HepG2 (cell line): ENCODE measurements around the gene PRRC2A. TPM values are rescaled to one million over a fixed set of nuclear protein-coding genes. Genes with fewer than 3 reads are reported as not detected.
A peak's percentile ranks its signal among the peaks of the same experiment; 100 is the strongest.

Source experiments
- ARNT ChIP-seq: fragments of 450-650 bp; IDR thresholded peaks from 2 replicates; pipeline ENCODE4 v1.6.1; 2017
- HOMEZ ChIP-seq: IDR thresholded peaks from 2 replicates; pipeline ENCODE4 v1.6.1; 2016; ENCODE audit warnings: low read depth
- KLF11 ChIP-seq: IDR thresholded peaks from 2 replicates; pipeline ENCODE4 v1.6.1; 2016; ENCODE audit warnings: missing compliant biosample characterization
- NCOA2 ChIP-seq: sonication (generic); formaldehyde crosslinking; IDR thresholded peaks from 2 replicates; pipeline ENCODE4 v1.8.0; 2022; ENCODE audit warnings: inconsistent platforms
- WIZ ChIP-seq: sonication (generic); formaldehyde crosslinking; IDR thresholded peaks from 2 replicates; pipeline ENCODE4 v1.5.1; 2020; ENCODE audit warnings: mild to moderate bottlenecking, missing genetic modification reagents
- ZNF142 ChIP-seq: sonication (generic); formaldehyde crosslinking; IDR thresholded peaks from 2 replicates; pipeline ENCODE4 v1.4.0; 2020; ENCODE audit warnings: missing genetic modification reagents
- ZNF235 ChIP-seq: sonication (generic); formaldehyde crosslinking; IDR thresholded peaks from 2 replicates; pipeline ENCODE4 v1.8.1; 2023; ENCODE audit warnings: mild to moderate bottlenecking, missing genetic modification reagents, borderline replicate concordance
- ZNF329 ChIP-seq: sonication (generic); formaldehyde crosslinking; IDR thresholded peaks from 2 replicates; pipeline ENCODE4 v1.9.0; 2021; ENCODE audit warnings: low read depth, mild to moderate bottlenecking, missing genetic modification reagents
- ZNF776 ChIP-seq: sonication (generic); formaldehyde crosslinking; IDR thresholded peaks from 2 replicates; pipeline ENCODE4 v1.4.0; 2020; ENCODE audit warnings: mild to moderate bottlenecking, missing genetic modification reagents
- polyA plus RNA-seq, 8 experiments: library from polyadenylated mRNA; depleted of rRNA in 3 of 8; stranded (reverse) in 7 of 8; unstranded in 1 of 8; fragments of >200 nt; fragmentation: Illumina TruSeq in 4 of 8; extraction: Trizol in 4 of 8; gene quantifications; 2 replicates each; pipeline versions ENCODE4 v1.2.1 to v1.2.3, GENCODE V29; 2011 to 2016; ENCODE audit warnings: low read depth in 4 of 8, missing spikeins in 1 of 8, mixed read lengths in 1 of 8; ENCODE audit not compliant: insufficient read depth in 1 of 8
- total RNA-seq, 5 experiments: library from RNA; depleted of rRNA; stranded (reverse); fragments of >200 nt; fragmentation: Illumina TruSeq; extraction: Trizol; gene quantifications; 2 replicates each; pipeline ENCODE4 v1.2.3, GENCODE V29; 2016; ENCODE audit warnings: low read depth in 1 of 5
- TF ChIP-seq, protein P1 (sequence below): sonication (generic); formaldehyde crosslinking; IDR thresholded peaks from 2 replicates; pipeline ENCODE4 v1.5.0; 2020; ENCODE audit warnings: mild to moderate bottlenecking, missing genetic modification reagents
- TF ChIP-seq, protein P2 (sequence below): fragments of 450-650 bp; IDR thresholded peaks from 2 replicates; pipeline ENCODE4 v1.6.1; 2016
- TF ChIP-seq, protein P3 (sequence below), 2 experiments: sonication (generic) in 1 of 2; formaldehyde crosslinking in 1 of 2; IDR thresholded peaks; 2 replicates each; pipeline versions ENCODE4 v1.4.0 to v1.6.1; 2016 to 2020; ENCODE audit warnings: borderline replicate concordance in 1 of 2, low read depth in 1 of 2, mild to moderate bottlenecking in 1 of 2, missing genetic modification reagents in 1 of 2

Gene PRRC2A
- total and polyA plus RNA-seq, 2 of the 13 experiments (the other 11 are each of a cell fraction or from before 2014, with no cell fraction given): 38.9 to 47.4 TPM

- TF ChIP-seq, protein P1, sequence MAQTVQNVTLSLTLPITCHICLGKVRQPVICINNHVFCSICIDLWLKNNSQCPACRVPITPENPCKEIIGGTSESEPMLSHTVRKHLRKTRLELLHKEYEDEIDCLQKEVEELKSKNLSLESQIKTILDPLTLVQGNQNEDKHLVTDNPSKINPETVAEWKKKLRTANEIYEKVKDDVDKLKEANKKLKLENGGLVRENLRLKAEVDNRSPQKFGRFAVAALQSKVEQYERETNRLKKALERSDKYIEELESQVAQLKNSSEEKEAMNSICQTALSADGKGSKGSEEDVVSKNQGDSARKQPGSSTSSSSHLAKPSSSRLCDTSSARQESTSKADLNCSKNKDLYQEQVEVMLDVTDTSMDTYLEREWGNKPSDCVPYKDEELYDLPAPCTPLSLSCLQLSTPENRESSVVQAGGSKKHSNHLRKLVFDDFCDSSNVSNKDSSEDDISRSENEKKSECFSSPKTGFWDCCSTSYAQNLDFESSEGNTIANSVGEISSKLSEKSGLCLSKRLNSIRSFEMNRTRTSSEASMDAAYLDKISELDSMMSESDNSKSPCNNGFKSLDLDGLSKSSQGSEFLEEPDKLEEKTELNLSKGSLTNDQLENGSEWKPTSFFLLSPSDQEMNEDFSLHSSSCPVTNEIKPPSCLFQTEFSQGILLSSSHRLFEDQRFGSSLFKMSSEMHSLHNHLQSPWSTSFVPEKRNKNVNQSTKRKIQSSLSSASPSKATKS: 0 out of 2 replicates have a peak, but pooled peaks have one; percentile 52
- TF ChIP-seq, protein P2, sequence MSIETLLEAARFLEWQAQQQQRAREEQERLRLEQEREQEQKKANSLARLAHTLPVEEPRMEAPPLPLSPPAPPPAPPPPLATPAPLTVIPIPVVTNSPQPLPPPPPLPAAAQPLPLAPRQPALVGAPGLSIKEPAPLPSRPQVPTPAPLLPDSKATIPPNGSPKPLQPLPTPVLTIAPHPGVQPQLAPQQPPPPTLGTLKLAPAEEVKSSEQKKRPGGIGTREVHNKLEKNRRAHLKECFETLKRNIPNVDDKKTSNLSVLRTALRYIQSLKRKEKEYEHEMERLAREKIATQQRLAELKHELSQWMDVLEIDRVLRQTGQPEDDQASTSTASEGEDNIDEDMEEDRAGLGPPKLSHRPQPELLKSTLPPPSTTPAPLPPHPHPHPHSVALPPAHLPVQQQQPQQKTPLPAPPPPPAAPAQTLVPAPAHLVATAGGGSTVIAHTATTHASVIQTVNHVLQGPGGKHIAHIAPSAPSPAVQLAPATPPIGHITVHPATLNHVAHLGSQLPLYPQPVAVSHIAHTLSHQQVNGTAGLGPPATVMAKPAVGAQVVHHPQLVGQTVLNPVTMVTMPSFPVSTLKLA: peak; percentile 60
- no peak; the same call in 1 of the 2 replicates for TF ChIP-seq ZNF776
- no peak for TF ChIP-seq ARNT
- TF ChIP-seq NCOA2 (CRISPR knock-in tag): peak; percentile 34; the same call in 1 of the 2 replicates
- TF ChIP-seq, protein P3, sequence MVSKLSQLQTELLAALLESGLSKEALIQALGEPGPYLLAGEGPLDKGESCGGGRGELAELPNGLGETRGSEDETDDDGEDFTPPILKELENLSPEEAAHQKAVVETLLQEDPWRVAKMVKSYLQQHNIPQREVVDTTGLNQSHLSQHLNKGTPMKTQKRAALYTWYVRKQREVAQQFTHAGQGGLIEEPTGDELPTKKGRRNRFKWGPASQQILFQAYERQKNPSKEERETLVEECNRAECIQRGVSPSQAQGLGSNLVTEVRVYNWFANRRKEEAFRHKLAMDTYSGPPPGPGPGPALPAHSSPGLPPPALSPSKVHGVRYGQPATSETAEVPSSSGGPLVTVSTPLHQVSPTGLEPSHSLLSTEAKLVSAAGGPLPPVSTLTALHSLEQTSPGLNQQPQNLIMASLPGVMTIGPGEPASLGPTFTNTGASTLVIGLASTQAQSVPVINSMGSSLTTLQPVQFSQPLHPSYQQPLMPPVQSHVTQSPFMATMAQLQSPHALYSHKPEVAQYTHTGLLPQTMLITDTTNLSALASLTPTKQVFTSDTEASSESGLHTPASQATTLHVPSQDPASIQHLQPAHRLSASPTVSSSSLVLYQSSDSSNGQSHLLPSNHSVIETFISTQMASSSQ (IDR thresholded peaks at IDR 0.05; ENCODE audit: low read depth): peak; percentile 37
- TF ChIP-seq, protein P3 (CRISPR knock-in tag; IDR thresholded peaks at IDR 0.05; ENCODE audit: borderline replicate concordance): peak; percentile 70
- TF ChIP-seq HOMEZ: peak; percentile 78; the same call in 1 of the 2 replicates
- TF ChIP-seq KLF11: peak; percentile 89
- TF ChIP-seq WIZ: peak; percentile 94
- TF ChIP-seq ZNF235 (CRISPR knock-in tag): peak; percentile 26
- TF ChIP-seq ZNF142 (CRISPR knock-in tag): peak; percentile 74
- no peak for TF ChIP-seq ZNF329 (CRISPR knock-in tag)
These were observed 520 bp upstream of the PRRC2A start (continued) for GRCh38 chr6:31619805-31620585.
